Measurements from ENCODE around the gene PIKFYVE.
"Not testable (repeated sequence)": the region's sequence is repeated elsewhere in the genome, so short reads cannot be mapped to it uniquely, and the experiment has no call there.

The PIKFYVE gene

GRCh38 chr2:208363485-208363884, 97.4 kb downstream of the PIKFYVE start:
- no peak for DNase-seq (ENCODE audit: low read depth)

- DNase-seq (ENCODE audit: low read depth) = no peak
Measured at GRCh38 chr2:208366215-208367127, 100.4 kb downstream of the PIKFYVE start.

- DNase-seq (ENCODE audit: low read depth) = no peak
Measured at GRCh38 chr2:208369091-208369490, 103.0 kb downstream of the PIKFYVE start.

- DNase-seq (ENCODE audit: low read depth) = no peak
Measured at GRCh38 chr2:208370881-208371633, 105.0 kb downstream of the PIKFYVE start.

GRCh38 chr2:208371634-208371935, 105.5 kb downstream of the PIKFYVE start:
- DNase-seq (ENCODE audit: low read depth) = no peak

- no peak for DNase-seq (ENCODE audit: low read depth)
Measured at GRCh38 chr2:208373460-208374089, 107.5 kb downstream of the PIKFYVE start.

- DNase-seq (ENCODE audit: low read depth) = no peak
Measured at GRCh38 chr2:208375491-208376068, 109.5 kb downstream of the PIKFYVE start.

- DNase-seq (ENCODE audit: low read depth) = not testable (repeated sequence)
Measured at GRCh38 chr2:208377344-208377860, 111.3 kb downstream of the PIKFYVE start.

GRCh38 chr2:208379192-208379591, 113.1 kb downstream of the PIKFYVE start:
- DNase-seq (ENCODE audit: low read depth) = no peak

GRCh38 chr2:208384637-208385036, 118.6 kb downstream of the PIKFYVE start:
- no peak for DNase-seq (ENCODE audit: low read depth)

GRCh38 chr2:208386541-208386940, 120.5 kb downstream of the PIKFYVE start:
- no peak for DNase-seq (ENCODE audit: low read depth)

- no peak for DNase-seq (ENCODE audit: low read depth)
Measured at GRCh38 chr2:208389940-208390339, 123.9 kb downstream of the PIKFYVE start.

GRCh38 chr2:208392300-208392699, 126.2 kb downstream of the PIKFYVE start:
- DNase-seq (ENCODE audit: low read depth) = no peak

- DNase-seq (ENCODE audit: low read depth) = not testable (repeated sequence)
Measured at GRCh38 chr2:208396796-208397195, 130.7 kb downstream of the PIKFYVE start.

- no peak for DNase-seq (ENCODE audit: low read depth)
Measured at GRCh38 chr2:208399201-208399600, 133.1 kb downstream of the PIKFYVE start.

- no peak for DNase-seq (ENCODE audit: low read depth)
Measured at GRCh38 chr2:208406474-208407451, 140.7 kb downstream of the PIKFYVE start, which contains the start of gene PTH2R. Gene PTH2R, plus strand, starts transcription at chr2:208406792. Its CDS starts 252 bp downstream, at chr2:208407044.

- no peak for DNase-seq (ENCODE audit: low read depth)
Measured at GRCh38 chr2:208407667-208408066, 141.6 kb downstream of the PIKFYVE start.

Data from stimulated activated CD8-positive, alpha-beta memory T cell treated with anti-CD3 and anti-CD28 coated beads, Interleukin-15, amount 100 ng/mL, for 24 hours (primary cell).